HEK293 (cell line): ENCODE measurements around the gene STBD1.

Source experiments
- KLF10 ChIP-seq: fragments of 450-650 bp; IDR thresholded peaks from 2 replicates; pipeline ENCODE4 v1.5.1; 2018; ENCODE audit warnings: missing biosample characterization, mild to moderate bottlenecking, missing genetic modification characterization
- PBX3 ChIP-seq: sonication (generic); formaldehyde crosslinking; IDR thresholded peaks from 2 replicates; pipeline ENCODE4 v1.8.1; 2022; ENCODE audit warnings: mild to moderate bottlenecking, moderate library complexity, missing genetic modification reagents
- ZBTB8A ChIP-seq: fragments of 450-650 bp; formaldehyde crosslinking; IDR thresholded peaks from 2 replicates; pipeline ENCODE4 v1.5.1; 2016; ENCODE audit warnings: missing biosample characterization, missing genetic modification characterization
- ZNF175 ChIP-seq: fragments of 450-650 bp; formaldehyde crosslinking; IDR thresholded peaks from 2 replicates; pipeline ENCODE4 v1.5.1; 2016; ENCODE audit warnings: missing biosample characterization, missing genetic modification characterization

DNA sequence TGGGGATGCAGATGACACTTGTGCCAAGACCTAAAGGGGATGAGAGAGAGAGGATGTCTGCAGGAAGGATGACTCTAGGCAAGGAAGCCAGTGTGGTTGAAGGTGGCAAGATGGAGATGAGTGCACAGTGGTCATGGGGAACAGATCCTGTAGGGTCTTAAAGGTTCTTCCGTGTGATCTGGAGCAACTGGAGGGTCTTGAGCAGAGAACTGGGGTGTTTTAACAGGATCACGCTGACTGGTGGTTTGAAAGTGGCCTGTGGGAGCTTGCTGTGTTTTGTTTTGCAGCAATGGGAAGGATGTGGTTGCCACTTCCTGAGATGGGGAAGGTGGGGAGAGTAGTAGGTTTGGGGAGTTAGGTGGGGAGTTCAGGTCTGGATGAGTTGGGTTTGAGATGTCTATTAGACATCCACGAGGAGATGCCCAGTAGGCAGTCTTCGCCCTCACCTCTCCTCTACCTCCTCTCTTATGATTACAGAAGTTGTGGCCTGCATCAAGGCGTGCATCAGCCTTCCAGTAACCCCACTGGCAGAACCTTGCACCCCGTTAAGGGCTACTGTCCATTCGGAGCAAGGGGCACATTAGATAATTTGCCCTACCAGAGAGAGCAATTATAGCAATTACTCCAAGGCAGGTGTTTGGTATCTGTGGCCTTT lies 1.4 kb upstream of the STBD1 start:
- TF ChIP-seq ZBTB8A (tag by site-specific recombination) (no peak), PBX3 (CRISPR knock-in tag) (no peak), KLF10 (tag by site-specific recombination) (no peak), ZNF175 (no peak)
